HG03066 (cell line): ENCODE data around the gene CLMP.

ENCODE experiments used
- ATAC-seq: cut with Tn5 transposase; IDR thresholded peaks from one replicate; pipeline ENCODE4 v1.9.1; 2021; ENCODE audit warnings: low read depth; ENCODE audit not compliant: unreplicated experiment

The CLMP gene

GRCh38 chr11:123191939-123192338 lies 3.1 kb downstream of the CLMP start:
- no peak for ATAC-seq

GRCh38 chr11:123190518-123190917 lies 4.5 kb downstream of the CLMP start:
- no peak for ATAC-seq

- ATAC-seq = no peak
Measured at GRCh38 chr11:123188508-123189165, 6.4 kb downstream of the CLMP start.

GRCh38 chr11:123187665-123188507 lies 7.2 kb downstream of the CLMP start:
- no peak for ATAC-seq

- ATAC-seq = no peak
Measured at GRCh38 chr11:123187248-123187647, 7.8 kb downstream of the CLMP start.

- no peak for ATAC-seq
Measured at GRCh38 chr11:123186286-123186685, 8.8 kb downstream of the CLMP start.

- ATAC-seq = no peak
Measured at GRCh38 chr11:123185326-123185725, 9.7 kb downstream of the CLMP start.

- no peak for ATAC-seq
Measured at GRCh38 chr11:123184531-123184930, 10.5 kb downstream of the CLMP start.

- no peak for ATAC-seq
Measured at GRCh38 chr11:123183391-123184099, 11.5 kb downstream of the CLMP start.

GRCh38 chr11:123181767-123182500 lies 13.1 kb downstream of the CLMP start:
- ATAC-seq = no peak

- ATAC-seq = no peak
Measured at GRCh38 chr11:123181075-123181474, 14.0 kb downstream of the CLMP start.

GRCh38 chr11:123180574-123180973 lies 14.5 kb downstream of the CLMP start:
- no peak for ATAC-seq

- ATAC-seq = no peak
Measured at GRCh38 chr11:123180166-123180565, 14.9 kb downstream of the CLMP start.

GRCh38 chr11:123179586-123179985 lies 15.5 kb downstream of the CLMP start:
- ATAC-seq = no peak

GRCh38 chr11:123178186-123178585 lies 16.9 kb downstream of the CLMP start:
- no peak for ATAC-seq

- ATAC-seq = no peak
Measured at GRCh38 chr11:123176785-123177184, 18.3 kb downstream of the CLMP start.

- no peak for ATAC-seq
Measured at GRCh38 chr11:123174196-123175183, 20.6 kb downstream of the CLMP start.

GRCh38 chr11:123173856-123174186 lies 21.2 kb downstream of the CLMP start:
- ATAC-seq = no peak

- no peak for ATAC-seq
Measured at GRCh38 chr11:123173040-123173855, 21.8 kb downstream of the CLMP start.
